GM23338 (cell line): ENCODE results near the gene DHRSX. TPM values are rescaled to one million over a fixed set of nuclear protein-coding genes. Genes with fewer than 3 reads are reported as not detected.

Source experiments
- ATAC-seq: fragments of 200-7000 bp; cut with Tn5 transposase; 3 replicates; pipeline ENCODE4 v1.9.1; 2020
- DNase-seq: peaks from one replicate; pipeline ENCODE4 v3.0.0-alpha.2; 2015; ENCODE audit warnings: low spot score
- H2AFZ ChIP-seq: fragments of 200-600 bp; sonication (generic); 2 replicates; pipeline ENCODE4 v1.8.0; 2016; ENCODE audit warnings: antibody characterized with exemption, mild to moderate bottlenecking, moderate library complexity
- H3F3A ChIP-seq: fragments of 200-600 bp; sonication (generic); replicated peaks from 2 replicates; pipeline ENCODE4 v1.8.0; 2017; ENCODE audit warnings: antibody characterized with exemption, mixed run types, low read depth
- H3K27ac ChIP-seq: fragments of 200-600 bp; sonication (generic); 2 replicates; pipeline ENCODE4 v1.6.1; 2016; ENCODE audit warnings: low read depth
- H3K27me3 ChIP-seq: fragments of 200-600 bp; sonication (generic); 2 replicates; pipeline ENCODE4 v1.8.0; 2016; ENCODE audit warnings: mild to moderate bottlenecking, mixed run types, moderate library complexity; ENCODE audit not compliant: insufficient read depth
- H3K36me3 ChIP-seq: fragments of 200-600 bp; sonication (generic); 2 replicates; pipeline ENCODE4 v1.8.0; 2016; ENCODE audit warnings: mild to moderate bottlenecking; ENCODE audit not compliant: insufficient read depth
- H3K4me1 ChIP-seq: fragments of 200-600 bp; sonication (generic); 2 replicates; pipeline ENCODE4 v1.8.0; 2016; ENCODE audit warnings: mild to moderate bottlenecking, moderate library complexity; ENCODE audit not compliant: insufficient read depth
- H3K4me2 ChIP-seq: fragments of 200-600 bp; sonication (generic); 2 replicates; pipeline ENCODE4 v1.7.1; 2017; ENCODE audit warnings: mixed run types
- H3K4me3 ChIP-seq: fragments of 200-600 bp; sonication (generic); 2 replicates; pipeline ENCODE4 v1.6.1; 2016; ENCODE audit warnings: mixed run types
- H3K79me2 ChIP-seq: fragments of 200-600 bp; sonication (generic); replicated peaks from 2 replicates; pipeline ENCODE4 v1.8.0; 2017; ENCODE audit warnings: mild to moderate bottlenecking; ENCODE audit not compliant: insufficient read depth
- H3K9me2 ChIP-seq: fragments of 200-600 bp; sonication (generic); 2 replicates; pipeline ENCODE4 v1.8.0; 2017; ENCODE audit not compliant: insufficient read depth
- H4K20me1 ChIP-seq: fragments of 200-600 bp; sonication (generic); replicated peaks from 2 replicates; pipeline ENCODE4 v1.8.0; 2017; ENCODE audit warnings: mild to moderate bottlenecking; ENCODE audit not compliant: insufficient read depth
- H3K27ac Mint-ChIP-seq: 2 replicates; pipeline ENCODE4 v1.8.0; 2020; ENCODE audit warnings: inconsistent platforms, mild to moderate bottlenecking, moderate library complexity, mixed read lengths
- H3K27me3 Mint-ChIP-seq: 3 replicates; pipeline ENCODE4 v1.8.0; 2022; ENCODE audit warnings: low read depth, mild to moderate bottlenecking, moderate library complexity, mixed read lengths, inconsistent platforms; ENCODE audit not compliant: insufficient read depth, poor library complexity
- H3K36me3 Mint-ChIP-seq: 3 replicates; pipeline ENCODE4 v1.8.0; 2021; ENCODE audit warnings: low read depth, mild to moderate bottlenecking, inconsistent platforms, moderate library complexity, mixed read lengths
- H3K4me1 Mint-ChIP-seq: 3 replicates; pipeline ENCODE4 v1.8.0; 2020; ENCODE audit warnings: mild to moderate bottlenecking, inconsistent platforms, mixed read lengths
- H3K4me3 Mint-ChIP-seq: 3 replicates; pipeline ENCODE4 v1.8.0; 2021; ENCODE audit warnings: moderate library complexity, mild to moderate bottlenecking, inconsistent platforms, mixed read lengths
- H3K9me3 Mint-ChIP-seq: 3 replicates; pipeline ENCODE4 v1.8.0; 2020; ENCODE audit warnings: moderate library complexity, mild to moderate bottlenecking, inconsistent platforms, mixed read lengths
- CREB1 ChIP-seq: fragments of 250-450 bp; sonication (Bioruptor Pico); IDR thresholded peaks from 2 replicates; pipeline ENCODE4 v1.5.0; 2020; ENCODE audit warnings: low read depth, mild to moderate bottlenecking, moderate library complexity
- EZH2 ChIP-seq: fragments of 200-600 bp; sonication (generic); IDR thresholded peaks from one replicate; pipeline ENCODE4 v1.8.0; 2017; ENCODE audit warnings: antibody characterized with exemption, mild to moderate bottlenecking, low read depth; ENCODE audit not compliant: unreplicated experiment
- EZH2phosphoT487 ChIP-seq: fragments of 200-600 bp; sonication (generic); IDR thresholded peaks from one replicate; pipeline ENCODE4 v1.8.1; 2018; ENCODE audit warnings: antibody characterized with exemption; ENCODE audit not compliant: unreplicated experiment
- JUNB ChIP-seq: IDR thresholded peaks from one replicate; pipeline ENCODE4 v1.6.1; 2016; ENCODE audit warnings: antibody characterized with exemption; ENCODE audit not compliant: unreplicated experiment
- NANOG ChIP-seq: IDR thresholded peaks from 2 replicates; pipeline ENCODE4 v1.6.1; 2016; ENCODE audit warnings: antibody characterized with exemption, borderline replicate concordance
- STAT1 ChIP-seq: IDR thresholded peaks from one replicate; pipeline ENCODE4 v1.6.1; 2016; ENCODE audit warnings: antibody characterized with exemption; ENCODE audit not compliant: unreplicated experiment
- ZNF114 ChIP-seq: fragments of 250-450 bp; sonication (Bioruptor Pico); IDR thresholded peaks from 2 replicates; pipeline ENCODE4 v1.5.0; 2020; ENCODE audit warnings: mild to moderate bottlenecking, moderate library complexity
- ZNF331 ChIP-seq: fragments of 250-450 bp; sonication (Bioruptor Pico); IDR thresholded peaks from 2 replicates; pipeline ENCODE4 v1.5.0; 2020; ENCODE audit warnings: low read depth, mild to moderate bottlenecking, moderate library complexity
- polyA plus RNA-seq: library from polyadenylated mRNA; unstranded; fragments of >200 nt; fragmentation: Nextera tagmentation; extraction: Ambion mirVana; gene quantifications from 2 replicates; pipeline ENCODE4 v1.2.1, GENCODE V29; 2016
- total RNA-seq: library from RNA; depleted of rRNA; stranded (reverse); fragments of >200 nt; shearing (Covaris generic); gene quantifications from 2 replicates; pipeline ENCODE4 v1.2.3, GENCODE V29; 2014
- TF ChIP-seq, protein P1 (sequence below), 2 experiments: fragments of 200-600 bp in 1 of 2; sonication (generic) in 1 of 2; conservative IDR thresholded peaks; 2 replicates each; pipeline versions ENCODE4 v1.5.1 to v1.6.1; 2016 to 2017; ENCODE audit warnings: antibody characterized with exemption in 2 of 2, low read depth in 2 of 2, mild to moderate bottlenecking in 2 of 2, moderate library complexity in 1 of 2
- TF ChIP-seq, protein P2 (sequence below): IDR thresholded peaks from 2 replicates; pipeline ENCODE4 v1.6.1; 2016; ENCODE audit warnings: antibody characterized with exemption
- TF ChIP-seq, protein P3 (sequence below): IDR thresholded peaks from one replicate; pipeline ENCODE4 v1.6.1; 2018; ENCODE audit warnings: antibody characterized with exemption; ENCODE audit not compliant: unreplicated experiment

Gene DHRSX
- total and polyA plus RNA-seq, 2 experiments from 2014 or later = 33.9 to 43.0 TPM

DNA sequence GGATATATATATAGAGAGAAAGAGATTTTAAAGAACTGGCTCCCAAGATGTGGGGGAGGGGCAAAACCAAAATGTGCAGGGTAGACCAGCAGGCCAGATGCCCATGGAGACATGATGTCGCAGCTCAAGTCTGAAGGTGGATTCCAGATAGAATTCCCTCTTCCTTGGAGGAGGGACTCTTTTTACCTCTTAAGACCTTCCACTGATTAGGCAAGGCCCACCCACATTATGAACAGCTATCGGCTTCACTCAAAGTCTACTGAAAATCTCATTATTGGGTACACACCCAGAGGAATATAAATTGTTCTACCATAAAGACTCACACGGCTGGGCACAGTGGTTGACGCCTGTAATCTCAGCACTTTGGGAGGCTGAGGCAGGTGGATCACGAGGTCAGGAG lies 59.3 kb downstream of the DHRSX start:
- DNase-seq (no peak), ATAC-seq (no peak)
- Histone ChIP-seq H3K27ac (no peak overlapping the region), H3F3A (no peaks in the 10 kb centered on the region), H3K4me3 (no peak overlapping the region), H2AFZ (no peak overlapping the region), H3K9me2 (no peaks in the 10 kb centered on the region), H4K20me1 (no peaks in the 10 kb centered on the region; the same call in 1 of the 2 replicates), H3K4me2 (no peak overlapping the region), H3K79me2 (peaks cover 44% of the 10 kb centered on the region), H3K36me3 (0 out of 2 replicates have a peak, but pooled peaks cover 5% of the 10 kb centered on the region), H3K4me1 (no peaks in the 10 kb centered on the region), H3K27me3 (no peaks in the 10 kb centered on the region)
- H3K27me3 Mint-ChIP-seq = no peaks in the 10 kb centered on the region
- H3K4me3 Mint-ChIP-seq = no peak overlapping the region
- no peak overlapping the region for H3K27ac Mint-ChIP-seq
- H3K36me3 Mint-ChIP-seq = peaks cover 65% of the 10 kb centered on the region
- no peaks in the 10 kb centered on the region for H3K4me1 Mint-ChIP-seq
- TF ChIP-seq, protein P1, sequence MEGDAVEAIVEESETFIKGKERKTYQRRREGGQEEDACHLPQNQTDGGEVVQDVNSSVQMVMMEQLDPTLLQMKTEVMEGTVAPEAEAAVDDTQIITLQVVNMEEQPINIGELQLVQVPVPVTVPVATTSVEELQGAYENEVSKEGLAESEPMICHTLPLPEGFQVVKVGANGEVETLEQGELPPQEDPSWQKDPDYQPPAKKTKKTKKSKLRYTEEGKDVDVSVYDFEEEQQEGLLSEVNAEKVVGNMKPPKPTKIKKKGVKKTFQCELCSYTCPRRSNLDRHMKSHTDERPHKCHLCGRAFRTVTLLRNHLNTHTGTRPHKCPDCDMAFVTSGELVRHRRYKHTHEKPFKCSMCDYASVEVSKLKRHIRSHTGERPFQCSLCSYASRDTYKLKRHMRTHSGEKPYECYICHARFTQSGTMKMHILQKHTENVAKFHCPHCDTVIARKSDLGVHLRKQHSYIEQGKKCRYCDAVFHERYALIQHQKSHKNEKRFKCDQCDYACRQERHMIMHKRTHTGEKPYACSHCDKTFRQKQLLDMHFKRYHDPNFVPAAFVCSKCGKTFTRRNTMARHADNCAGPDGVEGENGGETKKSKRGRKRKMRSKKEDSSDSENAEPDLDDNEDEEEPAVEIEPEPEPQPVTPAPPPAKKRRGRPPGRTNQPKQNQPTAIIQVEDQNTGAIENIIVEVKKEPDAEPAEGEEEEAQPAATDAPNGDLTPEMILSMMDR (conservative IDR thresholded peaks at IDR 0.05; ENCODE audit: low read depth in 2 of 2) = no peak
- TF ChIP-seq EZH2phosphoT487 = no peak
- TF ChIP-seq JUNB = no peak
- TF ChIP-seq EZH2 = no peak
- TF ChIP-seq, protein P2, sequence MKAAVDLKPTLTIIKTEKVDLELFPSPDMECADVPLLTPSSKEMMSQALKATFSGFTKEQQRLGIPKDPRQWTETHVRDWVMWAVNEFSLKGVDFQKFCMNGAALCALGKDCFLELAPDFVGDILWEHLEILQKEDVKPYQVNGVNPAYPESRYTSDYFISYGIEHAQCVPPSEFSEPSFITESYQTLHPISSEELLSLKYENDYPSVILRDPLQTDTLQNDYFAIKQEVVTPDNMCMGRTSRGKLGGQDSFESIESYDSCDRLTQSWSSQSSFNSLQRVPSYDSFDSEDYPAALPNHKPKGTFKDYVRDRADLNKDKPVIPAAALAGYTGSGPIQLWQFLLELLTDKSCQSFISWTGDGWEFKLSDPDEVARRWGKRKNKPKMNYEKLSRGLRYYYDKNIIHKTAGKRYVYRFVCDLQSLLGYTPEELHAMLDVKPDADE = no peak
- TF ChIP-seq ZNF331 = no peak
- TF ChIP-seq ZNF114 (CRISPR knock-in tag) = no peak
- no peak for TF ChIP-seq CREB1 (CRISPR knock-in tag)
- TF ChIP-seq STAT1 = no peak
- TF ChIP-seq NANOG = no peak
- H3K9me3 Mint-ChIP-seq = peaks cover 44% of the 10 kb centered on the region

DNA sequence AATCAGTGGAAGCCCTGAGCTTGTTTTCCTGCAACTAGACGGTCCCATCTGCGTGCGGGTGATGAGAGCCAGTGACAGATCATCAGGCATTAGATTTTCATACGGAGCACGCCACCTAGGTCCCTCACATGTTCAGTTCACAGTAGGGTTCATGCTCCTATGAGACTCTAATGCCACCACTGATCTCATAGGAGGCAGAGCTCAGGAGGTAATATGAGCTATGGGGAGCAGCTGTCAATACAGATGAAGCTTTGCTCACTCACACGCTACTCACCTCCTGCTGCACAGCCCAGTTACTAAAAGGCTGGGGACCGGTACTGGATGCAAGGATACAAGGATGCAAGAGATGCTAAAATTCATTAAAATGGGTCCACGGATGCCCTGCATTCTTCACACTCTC lies 61.2 kb downstream of the DHRSX start:
- Histone ChIP-seq H3K79me2 (peaks cover 41% of the 10 kb centered on the region), H3F3A (no peaks in the 10 kb centered on the region; the same call in 1 of the 2 replicates), H3K4me1 (no peaks in the 10 kb centered on the region), H3K36me3 (peaks cover 8% of the 10 kb centered on the region; the same call in 1 of the 2 replicates), H3K4me2 (no peak overlapping the region), H3K4me3 (no peak overlapping the region), H4K20me1 (no peaks in the 10 kb centered on the region; the same call in 1 of the 2 replicates), H3K27ac (no peak overlapping the region), H3K9me2 (no peaks in the 10 kb centered on the region), H2AFZ (no peak overlapping the region), H3K27me3 (no peaks in the 10 kb centered on the region)
- ATAC-seq (no peak), DNase-seq (no peak)
- Mint-ChIP-seq H3K9me3 (peaks cover 41% of the 10 kb centered on the region), H3K27me3 (no peaks in the 10 kb centered on the region), H3K4me3 (no peak overlapping the region), H3K27ac (no peak overlapping the region), H3K4me1 (no peaks in the 10 kb centered on the region), H3K36me3 (peaks cover 64% of the 10 kb centered on the region)
- no peak for TF ChIP-seq ZNF331
- TF ChIP-seq JUNB = no peak
- no peak for TF ChIP-seq STAT1
- TF ChIP-seq, protein P3, sequence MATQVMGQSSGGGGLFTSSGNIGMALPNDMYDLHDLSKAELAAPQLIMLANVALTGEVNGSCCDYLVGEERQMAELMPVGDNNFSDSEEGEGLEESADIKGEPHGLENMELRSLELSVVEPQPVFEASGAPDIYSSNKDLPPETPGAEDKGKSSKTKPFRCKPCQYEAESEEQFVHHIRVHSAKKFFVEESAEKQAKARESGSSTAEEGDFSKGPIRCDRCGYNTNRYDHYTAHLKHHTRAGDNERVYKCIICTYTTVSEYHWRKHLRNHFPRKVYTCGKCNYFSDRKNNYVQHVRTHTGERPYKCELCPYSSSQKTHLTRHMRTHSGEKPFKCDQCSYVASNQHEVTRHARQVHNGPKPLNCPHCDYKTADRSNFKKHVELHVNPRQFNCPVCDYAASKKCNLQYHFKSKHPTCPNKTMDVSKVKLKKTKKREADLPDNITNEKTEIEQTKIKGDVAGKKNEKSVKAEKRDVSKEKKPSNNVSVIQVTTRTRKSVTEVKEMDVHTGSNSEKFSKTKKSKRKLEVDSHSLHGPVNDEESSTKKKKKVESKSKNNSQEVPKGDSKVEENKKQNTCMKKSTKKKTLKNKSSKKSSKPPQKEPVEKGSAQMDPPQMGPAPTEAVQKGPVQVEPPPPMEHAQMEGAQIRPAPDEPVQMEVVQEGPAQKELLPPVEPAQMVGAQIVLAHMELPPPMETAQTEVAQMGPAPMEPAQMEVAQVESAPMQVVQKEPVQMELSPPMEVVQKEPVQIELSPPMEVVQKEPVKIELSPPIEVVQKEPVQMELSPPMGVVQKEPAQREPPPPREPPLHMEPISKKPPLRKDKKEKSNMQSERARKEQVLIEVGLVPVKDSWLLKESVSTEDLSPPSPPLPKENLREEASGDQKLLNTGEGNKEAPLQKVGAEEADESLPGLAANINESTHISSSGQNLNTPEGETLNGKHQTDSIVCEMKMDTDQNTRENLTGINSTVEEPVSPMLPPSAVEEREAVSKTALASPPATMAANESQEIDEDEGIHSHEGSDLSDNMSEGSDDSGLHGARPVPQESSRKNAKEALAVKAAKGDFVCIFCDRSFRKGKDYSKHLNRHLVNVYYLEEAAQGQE = no peak
- TF ChIP-seq, protein P1 (conservative IDR thresholded peaks at IDR 0.05; ENCODE audit: low read depth in 2 of 2) = no peak
